DMS 273 (cell line): ENCODE results near the gene HMGXB3.

Source experiments
- DNase-seq: peaks from one replicate; lab custom pipeline; 2025; ENCODE audit not compliant: unreplicated experiment; lab: John Stamatoyannopoulos, UW

Gene HMGXB3

DNA sequence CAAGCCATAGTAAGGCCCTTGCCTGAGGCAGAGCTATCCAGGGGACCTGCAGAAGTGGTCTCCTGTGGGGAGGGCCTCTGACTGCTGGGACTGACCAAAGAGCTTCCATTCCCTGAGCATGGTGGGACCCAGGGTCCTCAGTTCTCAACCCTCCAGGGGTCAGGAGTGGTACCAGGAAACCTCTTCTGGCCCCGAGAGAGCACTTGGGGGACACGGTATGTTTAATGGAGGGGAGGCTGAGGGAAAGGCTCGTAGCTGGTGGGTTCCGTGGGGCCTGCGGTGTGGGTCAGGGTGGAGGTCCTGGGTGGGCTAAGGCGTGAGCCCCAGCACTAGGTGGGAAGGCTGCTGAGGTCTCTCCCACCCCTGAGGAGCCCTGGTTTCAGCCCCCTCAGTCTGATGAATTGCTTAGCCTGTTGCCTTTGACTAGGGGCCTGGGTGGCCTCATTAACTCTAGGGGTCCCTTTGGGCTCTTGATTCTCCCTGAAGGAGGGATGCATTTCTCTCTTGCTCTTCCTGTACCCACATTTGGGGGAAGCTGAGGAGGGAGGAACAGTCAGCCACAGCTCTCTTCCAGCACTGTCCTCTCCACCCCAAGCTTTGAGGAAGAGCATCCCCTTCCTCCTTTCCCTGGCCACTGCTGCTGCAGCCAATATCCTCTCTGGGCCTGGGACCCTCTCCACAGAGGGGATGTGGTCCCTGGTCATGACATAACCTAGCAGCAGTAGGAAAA lies 51.9 kb downstream of the HMGXB3 start:
- no peak for DNase-seq

DNA sequence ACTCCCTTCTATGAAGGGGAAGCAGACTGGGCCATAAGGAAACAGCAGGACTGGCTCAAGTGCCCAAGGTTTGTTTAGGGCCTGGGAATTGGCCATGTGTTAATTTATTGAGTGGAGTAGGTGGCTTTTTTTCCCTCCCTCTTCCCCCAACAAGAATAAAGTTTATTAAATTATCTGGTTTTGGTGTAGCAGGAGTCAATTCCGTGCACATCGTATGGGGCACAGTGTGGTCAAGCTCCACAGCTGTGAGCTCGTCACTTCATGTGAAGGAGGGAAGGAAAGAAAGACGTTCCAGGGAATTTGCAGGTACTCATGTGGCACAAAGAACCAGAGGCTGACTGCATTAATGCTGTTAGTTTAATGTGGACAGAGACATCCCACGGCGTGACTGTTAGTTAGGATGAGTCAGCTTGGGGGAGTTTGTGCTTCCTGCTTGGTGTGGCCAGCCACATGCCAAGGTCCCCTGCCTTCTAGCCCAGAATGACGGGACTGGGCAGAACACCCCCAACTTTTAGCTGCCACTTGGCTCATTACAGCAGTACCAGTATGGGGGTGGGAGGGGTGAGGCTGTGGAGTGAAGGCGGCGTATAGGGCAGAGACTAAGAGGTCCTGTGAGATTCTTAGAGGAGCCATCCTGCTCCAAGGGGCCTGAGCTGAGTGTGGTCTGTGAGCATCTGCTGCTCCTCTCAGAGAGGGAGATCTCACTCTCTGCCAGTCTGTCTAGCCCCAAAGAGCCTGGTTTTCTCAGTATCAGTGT lies 52.6 kb downstream of the HMGXB3 start:
- DNase-seq: no peak

DNA sequence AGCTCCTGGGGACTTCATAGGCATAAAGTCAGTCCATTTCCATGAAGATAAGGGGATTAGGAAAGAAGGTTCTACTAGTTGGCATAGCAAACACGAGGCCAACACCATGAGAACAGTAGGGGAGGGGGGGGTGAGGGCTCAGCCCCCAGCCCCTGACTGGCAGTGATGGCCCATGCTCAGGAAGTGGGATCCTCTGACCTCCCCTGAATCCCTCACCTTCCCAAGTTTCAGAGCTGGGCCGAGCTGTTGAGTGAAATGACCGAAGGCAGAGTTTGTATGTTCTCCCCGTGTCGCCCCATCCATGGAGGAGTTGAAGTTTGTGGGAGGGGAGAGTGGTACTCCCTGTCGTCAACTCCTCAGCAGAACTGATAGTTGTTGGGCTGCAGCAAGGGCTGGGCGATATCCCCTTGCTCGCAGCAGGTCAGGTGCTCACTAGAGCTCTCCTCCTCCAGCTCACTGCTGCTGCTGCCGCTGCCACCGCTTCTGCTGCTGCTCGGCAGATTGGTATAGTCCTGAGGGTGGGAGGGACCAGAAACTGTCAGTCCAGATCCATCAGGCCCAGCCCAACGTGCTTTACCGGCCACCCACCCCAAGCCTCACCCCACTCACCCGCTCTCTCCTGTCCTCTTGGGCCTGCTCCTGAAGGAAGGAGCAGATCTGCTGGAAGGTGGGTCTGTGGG lies 53.3 kb downstream of the HMGXB3 start:
- DNase-seq: no peak

DNA sequence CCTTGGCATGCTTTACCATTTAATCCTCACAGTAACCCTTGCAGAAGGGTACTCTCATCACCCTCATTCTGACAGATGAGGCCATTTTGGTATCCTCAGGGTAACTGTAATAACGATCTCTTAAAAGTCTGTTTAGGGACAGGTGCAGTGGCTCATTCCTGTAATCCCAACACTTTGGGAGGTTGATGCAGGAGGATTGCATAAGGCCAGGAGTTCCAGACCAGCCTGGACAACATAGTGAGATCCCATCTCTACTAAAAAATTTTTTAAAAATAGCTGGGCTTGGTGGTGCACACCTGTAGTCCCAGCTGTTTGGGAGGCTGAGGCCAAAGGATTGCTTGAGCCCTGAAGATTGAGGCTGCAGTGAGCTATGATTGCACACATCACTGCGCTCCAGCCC lies 54.0 kb downstream of the HMGXB3 start:
- DNase-seq: no peak

DNA sequence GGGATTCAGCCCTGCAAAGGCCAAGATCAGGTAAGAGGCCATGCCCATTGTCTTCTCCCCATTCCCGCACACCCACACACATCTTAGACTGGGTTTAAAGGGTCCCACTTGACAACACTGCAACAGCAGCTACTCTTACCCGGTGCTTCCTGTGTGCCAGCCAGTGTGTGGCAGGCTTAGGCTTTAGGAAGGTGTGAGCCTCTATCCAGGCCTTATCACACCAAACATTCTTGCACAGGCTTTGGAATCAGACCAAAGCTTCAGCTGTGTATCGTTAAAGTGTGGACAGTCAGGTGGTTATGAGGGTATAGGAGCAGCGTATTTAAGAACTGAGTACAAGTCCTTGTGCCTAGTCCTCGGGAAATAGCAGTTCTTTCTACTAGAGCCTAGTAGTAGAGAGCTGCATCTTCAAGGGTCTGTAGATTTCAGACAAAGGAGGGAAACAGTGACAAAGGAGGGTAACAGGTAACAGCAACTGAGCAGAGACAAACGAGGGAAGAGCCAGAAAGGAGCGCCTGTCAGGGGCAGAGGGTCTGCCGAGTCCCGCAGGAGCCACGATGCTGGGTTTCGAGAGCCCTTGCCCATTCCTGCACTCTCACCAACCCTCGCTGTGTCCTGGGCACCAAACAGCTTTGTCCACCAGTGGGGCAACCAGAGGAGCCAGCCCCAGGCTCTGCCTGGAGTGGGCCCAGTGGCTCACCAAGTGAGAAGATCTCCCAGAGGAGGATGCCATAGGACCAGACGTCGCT lies 55.0 kb downstream of the HMGXB3 start:
- DNase-seq: no peak

DNA sequence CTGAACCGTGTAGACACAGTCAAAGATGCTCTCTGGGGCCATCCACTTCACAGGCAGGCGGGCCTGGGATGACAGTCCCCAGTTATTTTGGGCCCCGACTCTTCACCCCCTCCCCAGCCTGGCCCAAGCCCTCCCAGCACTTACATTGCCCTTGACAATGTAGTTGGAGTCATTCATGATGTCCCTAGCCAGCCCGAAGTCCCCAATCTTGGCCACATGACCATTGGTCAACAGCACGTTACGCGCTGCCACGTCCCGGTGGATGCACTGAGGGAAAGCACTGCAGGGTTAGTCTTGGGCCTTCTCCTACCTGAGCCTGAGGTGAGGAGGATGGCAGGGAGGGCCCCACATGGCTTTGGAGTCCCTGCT lies 55.5 kb downstream of the HMGXB3 start:
- no peak for DNase-seq

DNA sequence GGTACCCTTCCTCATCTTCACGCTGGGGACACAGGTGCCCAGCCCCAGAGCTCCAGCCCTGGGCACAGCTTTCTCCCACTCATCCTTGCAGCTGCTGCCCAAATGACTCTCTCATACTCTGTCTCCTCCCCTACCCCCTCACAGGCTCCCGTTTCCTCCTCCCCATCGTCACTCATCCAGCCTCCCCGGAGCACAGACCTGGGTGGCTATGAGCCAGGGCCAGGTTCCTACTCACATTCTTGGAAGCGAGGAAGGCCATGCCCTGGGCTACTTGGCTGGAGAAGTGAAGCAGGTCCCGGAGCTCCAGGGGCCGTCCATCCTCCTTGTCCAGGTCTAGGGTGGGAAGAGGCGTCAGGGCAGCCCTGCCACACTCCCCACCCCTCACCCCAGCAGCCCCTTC lies 56.5 kb downstream of the HMGXB3 start:
- no peak for DNase-seq

DNA sequence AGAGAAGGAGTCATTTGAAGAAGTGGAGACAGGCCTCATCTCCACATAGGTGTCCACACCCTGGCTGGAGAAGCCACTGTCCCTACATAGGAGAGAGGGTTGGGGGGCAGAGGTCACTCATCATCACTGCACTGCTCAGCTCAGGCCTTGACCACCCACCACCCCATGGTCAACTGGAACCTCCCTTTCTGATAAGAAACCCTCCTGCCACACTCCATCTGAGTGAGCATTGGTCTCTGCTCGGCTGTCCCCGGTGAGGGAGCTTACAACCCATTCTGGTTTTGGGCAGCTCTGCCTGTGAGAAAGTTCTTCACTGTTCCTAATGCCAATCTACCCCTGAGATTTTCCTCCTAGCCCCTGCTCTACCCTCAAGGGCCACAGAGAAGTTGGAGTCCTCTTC lies 57.0 kb downstream of the HMGXB3 start:
- DNase-seq: no peak

DNA sequence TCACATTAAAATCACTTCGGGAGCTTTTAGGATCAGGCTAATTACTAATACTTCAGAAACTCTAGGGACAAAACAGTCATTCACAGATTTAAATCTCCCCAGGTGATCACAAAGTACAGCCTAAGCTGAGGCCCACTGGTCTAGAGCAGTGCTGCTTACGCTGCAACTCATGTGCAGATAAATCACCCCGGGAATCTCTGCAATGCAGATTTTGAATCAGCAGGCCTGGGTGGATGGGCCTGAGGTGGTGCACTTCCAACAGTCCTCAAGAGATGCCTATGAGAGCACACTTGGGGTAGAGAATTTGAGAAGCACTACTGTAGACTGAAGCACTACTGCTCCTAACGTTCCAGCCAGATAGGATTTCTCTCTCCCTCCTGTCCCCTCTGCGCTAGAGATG lies 57.5 kb downstream of the HMGXB3 start:
- no peak for DNase-seq

DNA sequence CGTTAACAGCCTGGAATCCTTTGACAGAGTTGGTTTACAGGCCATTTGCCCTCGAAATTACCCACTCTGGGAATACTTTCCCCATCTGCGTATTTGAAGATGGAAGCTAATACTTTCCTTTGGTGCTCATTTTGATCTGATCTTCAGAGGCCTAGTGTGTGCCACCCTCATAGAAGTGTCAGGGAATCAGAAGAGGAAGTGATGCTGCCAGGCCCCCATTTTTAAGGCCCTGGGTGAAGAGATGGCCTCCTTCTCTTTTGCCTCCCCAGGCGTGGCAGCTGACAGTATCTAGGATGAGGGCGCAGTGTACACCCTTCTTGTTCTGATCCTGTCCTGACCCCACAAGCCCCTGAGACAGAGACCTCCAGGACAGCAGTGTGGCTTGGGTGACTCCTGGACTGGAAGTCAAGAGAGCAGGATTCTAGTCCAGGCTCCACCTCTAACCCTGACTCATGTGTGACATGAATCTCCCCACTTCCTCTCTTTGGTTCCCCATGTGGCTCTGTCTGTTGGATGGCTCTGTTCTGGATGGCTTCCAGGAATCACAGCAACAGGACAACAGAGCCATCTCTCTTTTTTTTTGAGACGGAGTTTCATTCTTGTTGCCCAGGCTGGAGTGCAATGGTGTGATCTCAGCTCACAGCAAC lies 58.1 kb downstream of the HMGXB3 start:
- no peak for DNase-seq

DNA sequence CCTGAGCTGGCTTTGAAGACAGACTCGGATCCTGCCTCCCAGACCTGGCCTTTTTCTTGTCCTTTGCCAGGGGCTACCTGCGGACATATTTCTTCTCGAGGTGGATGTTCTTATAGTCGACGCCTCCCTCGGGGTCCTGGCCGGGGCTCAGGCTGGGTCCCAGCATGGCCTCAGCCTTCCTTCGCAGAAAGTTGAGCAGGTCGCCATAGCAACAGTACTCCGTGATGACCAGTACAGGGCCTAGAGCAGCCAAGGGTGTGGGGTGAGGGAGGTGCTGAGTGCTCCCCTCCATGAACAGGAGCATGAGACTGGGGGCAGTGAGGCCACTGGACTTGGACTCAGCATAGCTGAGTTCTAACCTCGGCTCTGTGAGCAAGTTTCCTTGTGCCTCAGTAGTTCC lies 59.1 kb downstream of the HMGXB3 start:
- DNase-seq: no peak

DNA sequence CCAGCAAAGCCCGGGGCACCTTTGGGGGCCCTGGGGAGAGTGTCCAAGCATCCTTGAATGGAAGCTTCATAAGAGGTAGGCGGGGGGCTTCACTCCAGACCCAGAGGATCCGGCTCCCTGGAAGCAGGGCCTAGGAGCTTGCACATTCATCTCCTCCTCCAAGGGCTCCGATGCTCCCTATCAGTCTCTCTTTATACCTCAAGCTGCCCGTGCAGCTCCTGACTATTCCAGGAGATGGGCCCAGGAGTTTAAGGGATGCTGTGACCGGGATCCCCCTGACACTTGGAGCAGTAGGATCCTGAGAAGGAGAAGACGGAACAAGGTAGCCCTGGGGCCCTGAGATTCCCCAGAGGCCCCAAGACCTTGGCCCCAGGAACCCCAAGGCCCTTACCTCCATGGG lies 59.9 kb downstream of the HMGXB3 start:
- DNase-seq: no peak

DNA sequence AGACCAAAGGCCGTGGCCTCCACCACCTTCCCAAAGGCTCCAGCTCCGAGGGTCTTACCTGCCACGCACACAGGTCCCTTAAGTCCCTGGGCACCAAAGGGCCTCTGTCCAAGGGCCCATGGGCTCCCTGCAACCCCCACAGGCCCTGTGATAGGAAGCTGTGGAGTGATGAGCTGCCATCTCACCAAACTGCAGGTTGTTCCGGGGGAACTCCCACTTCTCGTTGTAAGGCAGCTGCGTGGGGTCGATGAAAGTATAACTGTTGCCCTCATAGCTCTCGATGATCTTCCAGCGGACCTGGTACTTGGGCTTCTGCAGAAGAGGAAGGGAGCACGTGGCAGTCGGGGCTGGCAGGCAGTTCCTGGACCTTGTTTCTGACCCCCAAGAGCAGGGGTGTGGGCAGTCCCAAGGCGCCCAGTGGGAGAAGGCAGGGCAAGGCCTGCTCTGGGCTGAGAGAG lies 61.0 kb downstream of the HMGXB3 start:
- no peak for DNase-seq

DNA sequence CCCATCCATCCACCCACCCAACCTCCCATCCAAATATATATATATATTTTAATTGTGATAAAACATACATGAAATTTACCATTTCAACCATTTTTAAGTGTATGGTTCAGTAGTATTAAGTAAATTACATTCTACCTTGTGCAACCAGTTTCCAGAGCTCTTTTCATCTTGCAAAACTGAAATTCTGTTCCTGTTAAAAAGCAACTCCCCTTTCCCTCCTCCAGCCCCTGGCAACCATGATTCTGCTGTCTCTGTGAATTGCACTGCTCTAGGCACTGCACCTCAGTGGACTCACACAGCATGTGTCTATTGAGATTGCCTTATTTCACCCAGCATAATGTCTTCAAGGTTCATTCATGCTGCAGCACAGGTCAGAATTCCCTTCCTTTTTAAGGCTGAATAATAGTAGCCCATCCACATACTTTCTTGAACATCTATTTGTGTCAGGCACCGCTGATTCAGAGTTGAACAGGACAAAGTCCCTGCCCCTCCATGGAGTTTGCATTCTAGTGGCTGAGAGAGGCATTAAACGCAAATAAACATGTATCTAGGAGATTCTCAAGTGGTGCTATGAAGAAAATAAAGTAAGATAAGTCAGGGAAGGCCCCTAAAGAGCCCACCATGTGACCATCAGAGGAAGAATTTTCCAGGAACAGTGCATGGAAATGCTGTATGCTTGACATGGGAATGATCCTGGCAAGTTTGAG lies 61.8 kb downstream of the HMGXB3 start:
- DNase-seq: no peak

DNA sequence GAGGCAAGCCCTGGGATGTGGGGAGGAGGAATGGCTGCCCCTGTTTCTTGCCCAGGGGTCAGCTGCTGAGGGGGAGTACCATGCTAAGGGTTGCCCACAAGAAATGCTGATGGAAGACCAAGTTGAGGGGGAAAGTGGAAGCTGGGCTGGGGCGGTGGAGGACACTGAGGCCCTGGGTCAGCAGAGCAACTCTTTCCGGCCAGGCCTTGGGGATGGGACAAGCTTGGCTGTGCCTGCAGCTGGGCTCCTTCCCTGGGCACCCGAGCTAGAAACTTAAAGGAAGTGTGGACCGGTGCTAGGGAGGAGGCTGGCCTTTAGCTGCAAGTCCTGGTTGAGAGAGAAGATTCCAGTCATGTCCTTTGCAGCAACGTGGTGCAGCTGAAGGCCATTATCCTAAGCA lies 63.1 kb downstream of the HMGXB3 start:
- DNase-seq: no peak

DNA sequence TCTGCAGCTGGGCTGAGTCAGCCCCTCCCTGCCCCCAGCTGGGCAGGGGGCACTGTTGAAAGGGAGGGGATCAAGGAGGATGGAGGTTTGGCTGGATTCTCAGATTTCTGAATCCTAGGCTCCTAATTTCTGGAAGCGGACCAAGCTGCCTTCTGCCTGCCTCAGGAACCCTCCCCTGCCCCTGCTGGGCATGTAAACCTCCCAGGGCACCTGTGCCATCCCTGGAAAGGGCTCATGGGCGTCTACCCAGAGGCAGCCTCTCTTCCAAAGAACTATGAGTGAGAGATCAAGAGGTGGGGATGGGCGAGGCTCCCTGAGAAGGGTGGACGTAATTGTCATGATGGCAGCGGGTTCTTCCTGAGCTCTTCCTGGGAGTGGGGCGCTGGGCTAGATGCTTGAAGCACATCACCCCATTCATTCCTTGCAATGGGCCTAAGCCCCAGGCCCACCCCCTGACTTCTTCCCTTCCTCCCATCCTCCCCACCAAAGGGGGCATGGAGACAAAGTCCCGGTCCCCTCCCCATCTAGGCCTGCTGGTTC lies 64.2 kb downstream of the HMGXB3 start:
- DNase-seq: no peak

DNA sequence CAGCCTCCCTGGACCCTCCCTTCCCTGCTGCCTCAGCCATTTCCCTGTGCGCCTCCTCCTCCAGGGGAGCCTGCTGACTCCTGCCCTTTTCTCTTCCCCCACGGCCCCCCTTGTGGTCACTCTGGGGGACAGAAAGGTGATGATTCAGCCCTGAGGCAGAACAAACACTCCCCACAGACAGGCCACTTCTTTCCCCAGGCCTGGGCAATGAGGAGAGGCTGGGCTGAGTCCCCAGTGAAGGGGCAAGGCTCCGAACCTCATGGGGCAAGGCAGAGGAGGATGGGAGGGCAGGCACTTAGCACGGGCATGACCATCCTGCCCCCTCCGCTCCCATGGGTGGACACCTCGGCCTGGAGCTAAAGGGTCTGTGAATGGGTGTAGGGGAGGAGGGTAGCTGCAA lies 64.8 kb downstream of the HMGXB3 start:
- no peak for DNase-seq

DNA sequence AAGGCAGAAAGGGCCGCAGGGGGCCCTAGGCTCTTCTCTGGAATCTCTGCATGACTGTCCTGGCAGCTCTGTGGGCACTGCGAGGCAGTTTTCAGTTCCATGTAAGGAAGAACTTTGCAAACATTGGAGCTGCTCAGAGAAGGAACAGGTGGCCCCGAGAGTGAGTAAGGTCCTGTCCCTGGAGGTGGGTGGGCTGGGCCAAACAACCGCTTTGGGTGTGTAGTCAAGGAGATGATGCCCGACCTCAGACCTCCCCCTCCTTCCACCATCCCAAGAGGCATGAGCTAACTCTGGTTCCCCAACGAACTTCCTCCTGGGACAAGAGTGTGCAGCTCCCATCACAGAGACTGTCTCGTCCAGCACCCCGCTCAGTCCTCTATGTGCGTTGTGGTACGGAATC lies 65.3 kb downstream of the HMGXB3 start:
- no peak for DNase-seq

DNA sequence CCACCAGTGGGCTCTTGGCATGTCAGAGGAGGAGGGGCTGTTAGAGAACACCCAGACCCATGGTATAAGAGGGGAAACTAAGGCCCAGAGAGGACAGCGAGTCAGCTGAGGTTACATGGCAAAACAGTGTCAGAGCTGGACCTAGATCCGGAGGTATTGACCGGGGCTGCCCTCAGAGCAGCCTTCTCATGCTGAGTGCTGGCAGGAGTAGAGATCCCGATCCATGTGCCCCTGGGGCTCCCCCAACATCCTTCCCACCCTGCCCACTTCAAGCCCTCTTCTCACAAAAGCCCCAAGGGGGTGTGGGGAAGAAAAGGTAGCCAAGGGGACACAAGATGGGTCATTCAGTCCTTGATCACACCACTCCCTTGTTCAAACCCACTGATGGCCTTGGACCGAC lies 65.9 kb downstream of the HMGXB3 start:
- no peak for DNase-seq

DNA sequence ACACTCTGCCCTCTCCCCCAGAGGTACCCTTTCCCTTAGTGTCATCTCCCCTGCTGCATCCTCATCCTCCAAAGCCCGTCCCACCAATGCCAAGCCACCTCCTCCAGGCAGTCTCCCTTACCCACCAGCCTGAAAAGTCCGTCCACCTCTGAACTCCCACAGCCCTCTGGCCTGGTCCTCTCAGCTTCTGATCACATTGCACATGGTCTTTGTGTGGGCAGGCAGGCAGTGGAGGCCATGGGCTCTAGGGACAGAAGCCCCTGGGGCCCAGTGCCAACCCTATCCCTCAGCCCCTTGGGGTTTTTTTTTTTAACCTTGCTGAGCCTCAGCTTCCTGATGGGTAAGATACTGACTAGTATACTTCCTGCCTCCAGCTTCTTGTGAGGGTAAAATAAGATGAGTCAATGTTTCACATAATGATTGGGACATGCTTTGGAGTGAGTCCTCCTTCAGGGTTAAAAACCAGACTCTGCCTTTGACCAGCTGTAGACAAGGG lies 66.4 kb downstream of the HMGXB3 start:
- DNase-seq: no peak
